ENCODE measurements around the gene KCNJ9.
"Not testable (repeated sequence)": the region's sequence is repeated elsewhere in the genome, so short reads cannot be mapped to it uniquely, and the experiment has no call there.

Gene KCNJ9

DNA sequence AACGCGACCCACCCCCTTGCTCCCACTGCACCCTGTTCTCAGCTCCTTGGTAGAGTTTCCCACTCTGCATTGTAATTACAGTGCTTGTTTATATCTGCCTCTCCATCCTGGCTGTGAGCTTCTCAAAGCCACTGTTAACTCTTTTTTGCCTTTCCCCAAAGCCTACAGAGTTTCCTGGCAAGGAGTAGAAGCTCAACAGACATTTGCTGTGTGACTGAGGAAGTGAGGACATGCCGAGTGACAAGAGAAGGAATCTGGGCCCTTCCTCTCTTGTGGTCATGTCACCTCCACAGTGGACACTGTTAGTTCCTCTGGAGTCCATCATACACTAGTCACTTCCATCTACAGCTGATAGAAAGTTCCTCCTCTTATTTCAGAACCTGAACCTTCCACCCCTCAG lies 23.1 kb downstream of the KCNJ9 start:
- no peak for DNase-seq

DNA sequence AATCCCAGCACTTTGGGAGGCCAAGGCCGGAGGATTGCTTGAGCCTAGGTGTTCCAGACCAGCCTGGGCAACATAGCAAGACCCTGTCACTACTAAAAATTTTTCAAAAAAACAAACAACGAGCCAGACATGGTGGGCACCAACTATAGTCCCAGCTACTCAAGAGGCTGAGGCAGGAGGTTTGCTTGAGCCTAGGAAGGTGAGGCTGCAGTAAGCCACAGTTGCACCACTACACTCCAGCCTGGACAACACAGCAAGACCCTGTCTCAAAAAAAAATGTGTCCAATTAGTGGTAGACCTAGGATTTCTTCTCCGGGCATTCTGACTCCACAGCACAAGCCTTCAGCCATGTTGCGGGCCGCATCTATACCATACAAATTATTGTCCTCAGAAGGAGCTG lies 23.8 kb downstream of the KCNJ9 start:
- no peak for DNase-seq

GRCh38 chr1:160107512-160107911 lies 26.2 kb downstream of the KCNJ9 start:
- no peak for DNase-seq

DNA sequence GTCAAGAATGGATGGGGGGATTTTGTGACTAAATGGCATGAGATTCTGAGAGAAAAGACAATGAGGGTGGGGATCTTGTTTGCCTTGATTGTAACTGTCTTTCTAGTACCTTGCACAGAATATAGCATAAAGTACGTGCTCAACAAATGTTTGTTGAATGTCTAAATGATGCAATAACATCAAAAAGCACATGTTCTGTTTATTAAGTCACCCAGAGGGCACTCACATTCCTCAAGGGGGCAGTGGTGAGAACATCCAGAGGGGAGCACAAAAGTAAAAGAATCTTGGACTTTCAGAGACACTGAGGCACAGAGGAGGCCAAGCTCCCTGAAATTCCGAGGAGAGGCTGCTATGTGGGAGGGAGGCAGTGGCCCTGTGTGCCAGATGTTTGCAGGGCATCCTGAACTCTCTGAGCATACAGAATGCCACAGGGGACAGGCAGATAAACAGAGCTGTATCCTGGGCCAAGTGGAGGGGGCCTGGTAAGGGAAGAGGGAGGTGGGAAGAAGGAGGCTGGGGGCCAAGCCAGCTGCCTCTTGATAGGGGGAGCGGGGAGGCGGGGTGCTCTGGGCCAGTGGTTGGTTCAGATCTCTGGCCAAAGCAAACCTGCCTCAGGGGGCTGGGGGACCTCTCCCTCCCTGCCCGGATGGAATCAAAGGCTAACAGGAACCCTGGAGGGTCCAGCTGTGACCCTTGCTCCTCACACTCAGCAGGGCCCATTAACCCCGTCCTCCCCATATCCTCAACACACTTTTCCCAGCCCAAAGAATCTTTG lies 27.7 kb downstream of the KCNJ9 start:
- peak in 1 of 2 experiments; percentile 36 for DNase-seq

DNA sequence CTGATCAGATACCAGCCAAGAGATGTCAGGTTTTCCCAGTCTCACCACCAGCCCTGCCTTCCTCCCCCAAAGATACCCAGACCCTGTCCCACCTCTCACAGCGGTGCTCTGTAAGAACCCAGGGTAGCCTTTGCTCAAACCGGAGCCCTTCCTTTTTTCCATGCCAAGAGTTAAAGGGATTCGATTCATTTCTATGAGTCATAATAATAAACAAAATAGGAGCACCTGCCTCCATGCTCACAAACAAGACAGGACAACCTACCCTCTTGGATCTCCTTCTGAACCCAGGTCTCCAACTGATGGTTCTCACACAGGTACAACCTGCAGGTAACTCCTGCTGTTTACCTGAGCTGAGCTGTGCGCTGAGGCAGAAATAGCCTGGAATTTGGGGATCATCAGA lies 28.3 kb downstream of the KCNJ9 start:
- no peak for DNase-seq

DNA sequence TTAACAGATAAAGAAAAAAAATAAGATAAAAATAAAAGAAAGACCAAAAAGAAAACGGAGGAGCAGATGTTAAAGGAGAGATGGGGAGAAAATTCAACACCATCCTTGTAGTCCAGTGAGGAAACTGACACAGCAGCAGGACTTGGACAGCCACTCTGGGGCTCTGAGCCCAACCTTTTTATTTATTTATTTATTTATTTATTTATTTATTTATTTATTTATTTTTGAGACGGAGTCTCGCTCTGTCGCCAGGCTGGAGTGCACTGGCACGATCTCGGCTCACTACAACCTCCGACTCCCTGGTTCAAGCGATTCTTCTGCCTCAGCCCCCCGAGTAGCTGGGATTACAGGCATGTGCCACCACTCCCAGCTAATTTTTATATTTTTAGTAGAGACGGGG lies 30.1 kb downstream of the KCNJ9 start:
- DNase-seq = not testable (repeated sequence)

DNA sequence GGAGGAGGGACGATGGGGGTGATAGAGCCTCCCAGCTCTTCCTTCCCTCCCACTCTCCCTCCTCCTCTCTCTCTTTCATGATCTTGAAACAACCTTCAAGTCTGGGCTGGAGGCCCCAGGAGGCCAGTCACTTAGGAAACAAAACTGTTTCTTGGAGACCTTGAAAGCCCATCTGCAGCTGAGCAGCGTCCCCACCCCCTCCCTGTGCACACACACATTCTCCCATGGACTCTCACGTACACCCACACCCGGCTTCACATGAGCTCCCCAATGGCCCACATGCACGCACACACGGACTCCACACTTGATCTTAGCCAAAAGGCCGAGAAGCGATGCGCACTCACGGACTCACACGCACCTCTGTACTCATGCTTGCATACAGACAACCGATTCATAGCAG lies 31.0 kb downstream of the KCNJ9 start:
- no peak for DNase-seq

GRCh38 chr1:160113407-160113806 lies 32.1 kb downstream of the KCNJ9 start:
- no peak for DNase-seq

- DNase-seq = no peak
Measured at GRCh38 chr1:160114085-160114484, 32.7 kb downstream of the KCNJ9 start.

DNA sequence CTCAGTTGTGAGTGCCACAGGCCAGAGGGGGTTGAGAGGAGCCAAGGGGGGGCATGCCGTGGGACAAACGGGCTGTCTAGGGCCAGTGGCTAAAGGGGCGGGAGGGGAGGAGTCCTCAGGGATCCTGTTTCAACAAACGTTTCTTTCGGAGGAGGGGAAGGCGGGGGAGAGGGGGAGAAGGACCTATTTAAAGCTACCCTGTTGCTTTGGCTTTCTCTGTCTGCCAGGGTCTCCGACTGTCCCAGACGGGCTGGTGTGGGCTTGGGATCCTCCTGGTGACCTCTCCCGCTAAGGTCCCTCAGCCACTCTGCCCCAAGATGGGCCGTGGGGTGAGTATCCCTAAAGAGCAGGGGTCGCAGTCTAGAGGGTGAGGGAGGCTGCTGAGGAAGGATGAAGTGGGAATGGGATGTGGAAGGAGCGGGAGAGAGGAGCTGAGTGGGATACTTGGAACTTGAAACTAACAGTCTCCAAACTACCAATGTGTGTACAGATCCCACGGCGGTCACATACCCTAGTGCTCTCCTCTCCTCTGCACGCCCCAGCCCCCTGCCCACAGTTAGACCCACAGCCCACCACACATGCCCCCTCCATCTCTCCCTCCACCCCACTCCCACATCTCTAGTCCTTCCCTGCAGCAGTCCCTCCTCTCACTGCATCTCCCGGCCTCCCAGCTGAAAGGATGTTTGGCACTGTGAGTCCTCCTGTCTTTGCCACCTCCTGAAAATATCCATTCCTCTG lies 34.4 kb downstream of the KCNJ9 start, which contains the start of gene ATP1A2:
Gene ATP1A2 (plus strand): TSS at position 215 of the 738 bp plus-strand sequence. CDS start 103 bp downstream, at position 318.
- DNase-seq = no peak

DNA sequence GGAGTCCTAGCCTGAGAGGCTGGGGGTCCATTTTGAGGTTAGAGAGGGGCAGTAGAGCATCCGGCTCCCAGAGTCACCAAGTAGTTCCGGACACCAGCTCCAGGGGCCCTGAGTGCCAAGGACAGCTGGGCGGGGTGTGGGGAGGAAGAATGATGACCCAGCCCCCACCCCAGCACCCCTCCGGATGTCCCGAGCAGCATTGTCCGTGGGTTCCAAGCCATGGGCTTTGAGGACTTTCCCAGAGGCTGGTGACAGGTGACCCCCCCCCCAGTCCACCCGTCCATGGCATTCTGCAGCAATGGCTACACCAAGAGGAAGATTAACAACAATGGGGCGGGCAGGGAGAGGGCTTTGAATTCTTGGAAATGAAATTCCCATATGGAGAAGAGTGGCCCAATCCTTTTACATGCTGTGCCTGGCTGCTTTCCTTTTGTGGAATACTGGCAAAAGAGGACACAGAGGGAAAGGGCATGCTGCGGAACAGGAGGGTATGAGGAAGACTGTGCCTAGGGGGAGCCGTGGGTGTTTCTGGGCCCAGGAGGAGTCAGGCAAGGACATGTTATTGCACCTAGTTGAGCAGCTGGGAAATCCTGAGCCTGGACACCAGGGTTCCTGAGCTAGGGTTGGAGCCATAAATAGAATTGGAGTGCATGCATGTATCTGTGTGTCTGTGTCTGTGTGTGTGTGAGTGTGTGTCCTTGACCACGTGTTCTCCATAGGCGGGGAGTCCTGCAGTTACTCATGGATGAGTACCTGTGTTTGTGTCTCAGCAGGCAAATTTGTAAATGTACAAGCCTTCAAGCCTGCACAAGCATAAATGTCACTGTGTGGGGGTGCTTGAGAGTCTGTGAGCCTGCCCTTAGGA lies 35.2 kb downstream of the KCNJ9 start:
- no peak for DNase-seq

DNA sequence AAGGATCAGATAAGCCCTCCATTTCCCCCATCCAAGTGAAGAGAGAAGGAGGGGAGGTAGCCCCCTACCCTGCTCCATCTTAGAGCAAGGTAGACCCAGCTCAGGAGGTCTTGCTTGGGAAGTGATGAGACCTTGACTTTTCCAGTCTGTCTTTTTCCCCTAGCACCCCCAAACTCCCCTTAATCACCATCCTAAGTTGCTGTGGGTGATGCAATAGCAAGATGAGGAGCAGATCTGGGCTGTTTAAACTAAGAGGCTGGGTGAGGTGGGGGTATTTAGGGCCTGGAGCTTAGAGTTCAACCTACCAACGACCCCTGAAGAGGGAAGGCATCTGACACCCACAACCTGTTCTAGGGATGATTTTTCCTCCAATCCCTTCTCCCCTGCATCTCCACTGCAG lies 36.0 kb downstream of the KCNJ9 start:
- no peak for DNase-seq

DNA sequence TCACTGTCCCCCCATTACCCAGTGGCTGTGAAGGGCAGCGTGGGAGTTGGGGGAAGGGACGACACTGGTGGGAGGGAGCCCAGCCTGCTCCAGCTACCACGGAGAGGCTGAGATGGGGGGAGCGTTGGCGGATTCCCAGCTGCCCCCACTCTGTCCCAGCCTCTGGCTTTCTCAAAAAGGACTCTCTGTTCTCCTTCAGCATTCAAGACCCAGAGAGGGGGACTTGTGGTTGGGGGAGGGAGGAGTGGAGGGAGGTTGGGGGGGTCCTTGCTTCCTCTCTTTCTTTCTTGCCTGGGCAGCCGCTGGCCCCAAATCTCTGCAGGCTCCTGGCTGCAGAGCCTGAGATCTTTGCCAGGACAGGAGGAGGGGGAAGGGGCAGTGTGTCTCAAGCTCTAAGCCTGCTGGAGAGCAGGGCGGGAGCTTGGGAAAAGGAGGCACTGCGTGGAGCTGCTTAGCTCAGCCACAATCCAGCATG lies 36.4 kb downstream of the KCNJ9 start:
- no peak for DNase-seq

DNA sequence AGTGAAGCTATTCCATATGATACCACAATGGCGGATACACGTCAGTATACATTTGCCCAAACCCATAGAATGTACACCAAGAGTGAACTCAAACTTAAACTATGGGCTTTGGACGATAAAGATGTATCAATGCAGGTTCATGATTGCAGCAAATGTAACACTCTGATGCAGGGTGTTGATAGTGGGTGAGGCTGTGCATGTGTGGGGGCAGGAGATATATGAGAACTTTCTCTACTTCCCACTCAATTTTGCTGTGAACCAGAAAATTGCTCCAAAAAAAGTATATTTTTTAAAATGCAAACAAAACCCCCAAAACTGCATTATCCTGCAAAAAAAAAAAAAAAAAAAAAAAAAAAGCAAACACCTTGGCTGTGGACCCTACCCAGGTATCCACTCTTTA lies 37.6 kb downstream of the KCNJ9 start:
- no peak for DNase-seq

DNA sequence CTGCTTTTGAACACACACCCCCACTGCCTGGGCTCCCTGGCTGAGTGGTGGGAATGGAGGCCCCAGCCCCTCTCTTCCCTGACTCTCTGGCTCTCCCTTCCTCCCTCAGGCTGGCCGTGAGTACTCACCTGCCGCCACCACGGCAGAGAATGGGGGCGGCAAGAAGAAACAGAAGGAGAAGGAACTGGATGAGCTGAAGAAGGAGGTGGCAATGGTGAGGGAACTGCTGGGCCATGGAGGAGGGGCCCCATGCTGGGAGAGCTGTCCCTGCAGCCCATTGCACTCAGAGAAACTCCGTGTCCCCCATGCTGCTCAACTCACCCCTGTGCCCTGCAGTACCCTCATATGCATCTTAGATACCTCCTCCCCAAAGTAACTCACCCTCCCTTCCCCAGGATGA lies 39.5 kb downstream of the KCNJ9 start:
- no peak for DNase-seq

DNA sequence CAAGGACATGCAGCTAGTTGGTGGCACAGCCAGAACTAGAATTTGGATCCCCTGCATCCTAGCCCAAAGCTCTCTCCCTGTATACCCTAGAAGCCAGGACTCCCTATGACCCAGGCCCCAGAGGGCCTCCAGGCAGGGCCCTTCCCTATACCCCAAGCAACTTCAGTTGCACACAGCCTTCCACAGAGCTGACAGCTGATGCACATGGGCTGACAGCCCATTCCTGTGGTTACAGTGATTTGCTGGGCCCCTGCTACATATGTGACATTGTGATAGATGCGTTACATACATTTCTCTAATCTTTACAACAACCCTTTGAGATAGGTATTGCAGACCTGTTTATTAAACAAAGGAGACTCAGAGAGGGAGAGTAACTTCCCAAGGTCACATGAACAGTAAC lies 40.0 kb downstream of the KCNJ9 start:
- no peak for DNase-seq

GRCh38 chr1:160122978-160123495 lies 41.7 kb downstream of the KCNJ9 start:
- no peak for DNase-seq

DNA sequence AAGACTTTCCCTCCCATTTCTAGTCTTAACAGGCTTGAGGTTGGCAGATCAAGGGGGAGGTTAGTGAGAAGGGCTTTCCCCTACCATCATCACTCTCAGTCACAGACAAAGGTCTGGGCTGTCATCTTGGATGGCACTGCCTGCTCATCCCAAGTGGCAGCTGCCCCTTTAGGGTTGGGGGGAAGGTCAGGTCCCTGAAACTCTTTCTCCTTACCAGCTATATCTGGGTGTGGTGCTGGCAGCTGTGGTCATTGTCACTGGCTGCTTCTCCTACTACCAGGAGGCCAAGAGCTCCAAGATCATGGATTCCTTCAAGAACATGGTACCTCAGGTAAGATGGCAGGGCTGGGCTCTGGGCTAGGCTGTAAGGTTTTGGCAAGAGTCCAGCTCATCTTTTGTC lies 42.4 kb downstream of the KCNJ9 start:
- DNase-seq = no peak

- no peak for DNase-seq
Measured at GRCh38 chr1:160124705-160125478, 43.6 kb downstream of the KCNJ9 start.

GRCh38 chr1:160125746-160126145 lies 44.4 kb downstream of the KCNJ9 start:
- no peak for DNase-seq

- DNase-seq = not testable (repeated sequence)
Measured at GRCh38 chr1:160126342-160126741, 45.0 kb downstream of the KCNJ9 start.

GRCh38 chr1:160127381-160127780 lies 46.0 kb downstream of the KCNJ9 start:
- DNase-seq = no peak
